Activated naive CD8-positive, alpha-beta T cell treated with anti-CD3 and anti-CD28 coated beads, Interleukin-2, amount 10 ng/mL, durations not matched to agents 7 days and 5 days (primary cell): ENCODE results near the gene SEPTIN3. TPM values are rescaled to one million over a fixed set of nuclear protein-coding genes. Genes with fewer than 3 reads are reported as not detected.

Experiments used
- total RNA-seq, 2 experiments: library from RNA; stranded (reverse); gene quantifications; one replicate each; pipeline ENCODE4 v1.2.3, GENCODE V29; 2021

SEPTIN3 gene
- total RNA-seq, 2 experiments from 2014 or later = 0.31 to 0.42 TPM

Other genes with a start within 250 kb of the SEPTIN3 start
- gene CCDC134, start 168.8 kb upstream of the SEPTIN3 start, total RNA-seq = 10 to 100 TPM; 28.2 to 29.2 TPM
- 100 to 1,000 TPM; 108 to 109 TPM for gene SREBF2, start 136.3 kb upstream of the SEPTIN3 start, total RNA-seq
- gene SHISA8, start 54.4 kb upstream of the SEPTIN3 start, total RNA-seq = not detected
- 10 to 100 TPM in 1 of 2 experiments, 1 to 10 TPM in 1; 9.9 to 10.1 TPM for gene TNFRSF13C, start 42.6 kb upstream of the SEPTIN3 start, total RNA-seq
- gene CENPM, start 22.3 kb upstream of the SEPTIN3 start, total RNA-seq = 10 to 100 TPM; 45.4 to 53.2 TPM
- 1 to 10 TPM; 2.4 to 2.6 TPM for gene WBP2NL, start 29.3 kb downstream of the SEPTIN3 start, total RNA-seq
- 10 to 100 TPM; 15.9 to 18.4 TPM for gene NAGA, start 101.4 kb downstream of the SEPTIN3 start, total RNA-seq
- gene PHETA2, start 104.8 kb downstream of the SEPTIN3 start, total RNA-seq = 1 to 10 TPM; 2.8 to 3.3 TPM
- 10 to 100 TPM; 82.1 to 84.9 TPM for gene SMDT1, start 110.3 kb downstream of the SEPTIN3 start, total RNA-seq
- gene NDUFA6, start 121.3 kb downstream of the SEPTIN3 start, total RNA-seq = 10 to 100 TPM; 69.0 to 73.5 TPM
- 1 to 10 TPM; 3.7 to 4.4 TPM for gene CYP2D6, start 161.4 kb downstream of the SEPTIN3 start, total RNA-seq